ENCODE measurements around the gene ACIN1. TPM values are rescaled to one million over a fixed set of nuclear protein-coding genes. Genes with fewer than 3 reads are reported as not detected.

The ACIN1 gene
- total RNA-seq, 1 experiment from 2014 or later, result 181 TPM

- H3K4me3 Mint-ChIP-seq (ENCODE audit: low read depth, unreplicated experiment), result no peak overlapping the region
- peaks cover 31% of the 10 kb centered on the region for H3K4me1 Mint-ChIP-seq (ENCODE audit: low read depth, unreplicated experiment)
- BruUV-seq (replicated peaks), result no TSS peak
- no peaks in the 10 kb centered on the region for H3K9me3 Mint-ChIP-seq (ENCODE audit: low read depth, unreplicated experiment)
- TF ChIP-seq CTCF (IDR thresholded peaks at IDR 0.05; ENCODE audit: unreplicated experiment), result no peak
- H3K27me3 Mint-ChIP-seq (ENCODE audit: unreplicated experiment), result no peaks in the 10 kb centered on the region
- peaks cover 65% of the 10 kb centered on the region for H3K36me3 Mint-ChIP-seq (ENCODE audit: insufficient read depth, unreplicated experiment)
- no peak overlapping the region for H3K27ac Mint-ChIP-seq (ENCODE audit: unreplicated experiment)
- CTCF ChIA-PET, result interaction anchor here (0.6 to 1.8 kb wide), 19 partner anchors 9 to 232 kb away, joined by 3 to 25 read pairs (median 5); partner anchors contain the start of genes ACIN1, AJUBA, C14orf119 and CDH24
- DNase-seq, result no peak
- intact Hi-C loops (cut with micrococcal nuclease; ENCODE audit: unreplicated experiment), result no loop called here
These were observed 25.5 kb downstream of the ACIN1 start for GRCh38 chr14:23069413-23069806.

- CTCF ChIA-PET, result interaction anchor here (0.6 to 1.8 kb wide), 21 partner anchors 9 to 233 kb away, joined by 3 to 25 read pairs (median 5); partner anchors contain the start of genes ACIN1, AJUBA, C14orf119 and CDH24
- Mint-ChIP-seq H3K4me1 (ENCODE audit: low read depth, unreplicated experiment) (peaks cover 35% of the 10 kb centered on the region), H3K9me3 (ENCODE audit: low read depth, unreplicated experiment) (no peaks in the 10 kb centered on the region), H3K27ac (ENCODE audit: unreplicated experiment) (no peak overlapping the region), H3K27me3 (ENCODE audit: unreplicated experiment) (no peaks in the 10 kb centered on the region), H3K4me3 (ENCODE audit: low read depth, unreplicated experiment) (no peak overlapping the region), H3K36me3 (ENCODE audit: insufficient read depth, unreplicated experiment) (peaks cover 69% of the 10 kb centered on the region)
- BruUV-seq (replicated peaks), result TSS peak; percentile 1
- TF ChIP-seq CTCF (IDR thresholded peaks at IDR 0.05; ENCODE audit: unreplicated experiment), result peak; percentile 90
- intact Hi-C loops (cut with micrococcal nuclease; ENCODE audit: unreplicated experiment), result no loop called here
- peak; percentile 82 for DNase-seq
These were observed 26.0 kb downstream of the ACIN1 start for GRCh38 chr14:23068789-23069412.

DNA sequence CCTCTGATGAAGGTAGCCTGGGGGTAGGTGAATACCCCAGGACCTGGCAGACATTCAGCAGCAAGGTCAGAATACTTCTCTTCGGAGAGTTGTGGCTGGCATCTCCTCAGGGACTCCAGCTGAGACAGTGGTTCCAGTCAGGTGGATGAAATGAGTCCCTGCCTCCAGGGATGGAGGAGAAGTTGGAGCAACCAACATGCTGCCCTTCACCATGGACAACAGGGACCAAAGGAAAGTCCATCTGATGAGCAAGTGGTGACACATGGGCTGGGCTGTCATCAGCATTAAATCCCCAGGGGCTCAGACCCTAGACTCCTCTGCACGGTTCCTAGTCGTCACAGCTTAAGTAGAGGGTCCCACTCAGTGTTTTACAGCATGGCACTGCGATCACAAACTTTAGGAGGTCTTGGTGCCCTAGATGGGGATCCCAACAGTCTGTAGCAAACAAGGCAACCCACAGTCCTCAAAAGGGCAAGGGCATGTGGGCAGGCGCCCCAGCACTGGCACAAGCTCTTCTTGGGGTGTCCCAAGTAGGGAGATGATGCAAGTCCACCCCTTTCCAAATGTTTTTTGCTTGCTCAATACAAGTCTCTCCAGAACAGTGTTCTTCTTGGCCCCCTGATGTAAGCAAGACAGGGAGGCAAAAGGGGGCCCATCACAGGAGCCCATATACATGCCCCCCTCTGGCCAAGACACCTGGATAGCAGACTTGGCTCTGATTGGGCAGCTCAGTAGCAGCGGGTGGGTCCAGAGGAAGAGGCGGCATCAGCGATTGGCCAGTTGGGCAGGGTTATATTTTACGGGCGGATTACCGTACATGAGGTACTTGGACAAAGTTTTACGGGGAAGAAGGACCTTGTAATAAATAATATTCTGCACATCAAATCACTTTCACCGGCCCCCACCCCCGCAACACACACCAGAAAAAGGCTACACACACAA lies 26.8 kb downstream of the ACIN1 start:
- no TSS peak for BruUV-seq (replicated peaks)
- CTCF ChIA-PET, result interaction anchor here (0.6 to 1.8 kb wide), 18 partner anchors 9 to 234 kb away, joined by 3 to 25 read pairs (median 6); partner anchors contain the start of genes ACIN1, AJUBA, C14orf119 and CDH24
- H3K4me1 Mint-ChIP-seq (ENCODE audit: low read depth, unreplicated experiment), result peaks cover 43% of the 10 kb centered on the region
- intact Hi-C loops (cut with micrococcal nuclease; ENCODE audit: unreplicated experiment), result no loop called here
- H3K27me3 Mint-ChIP-seq (ENCODE audit: unreplicated experiment), result no peaks in the 10 kb centered on the region
- no peaks in the 10 kb centered on the region for H3K9me3 Mint-ChIP-seq (ENCODE audit: low read depth, unreplicated experiment)
- peaks cover 66% of the 10 kb centered on the region for H3K36me3 Mint-ChIP-seq (ENCODE audit: insufficient read depth, unreplicated experiment)
- no peak for DNase-seq
- no peak overlapping the region for H3K27ac Mint-ChIP-seq (ENCODE audit: unreplicated experiment)
- TF ChIP-seq CTCF (IDR thresholded peaks at IDR 0.05; ENCODE audit: unreplicated experiment), result no peak
- no peak overlapping the region for H3K4me3 Mint-ChIP-seq (ENCODE audit: low read depth, unreplicated experiment)

DNA sequence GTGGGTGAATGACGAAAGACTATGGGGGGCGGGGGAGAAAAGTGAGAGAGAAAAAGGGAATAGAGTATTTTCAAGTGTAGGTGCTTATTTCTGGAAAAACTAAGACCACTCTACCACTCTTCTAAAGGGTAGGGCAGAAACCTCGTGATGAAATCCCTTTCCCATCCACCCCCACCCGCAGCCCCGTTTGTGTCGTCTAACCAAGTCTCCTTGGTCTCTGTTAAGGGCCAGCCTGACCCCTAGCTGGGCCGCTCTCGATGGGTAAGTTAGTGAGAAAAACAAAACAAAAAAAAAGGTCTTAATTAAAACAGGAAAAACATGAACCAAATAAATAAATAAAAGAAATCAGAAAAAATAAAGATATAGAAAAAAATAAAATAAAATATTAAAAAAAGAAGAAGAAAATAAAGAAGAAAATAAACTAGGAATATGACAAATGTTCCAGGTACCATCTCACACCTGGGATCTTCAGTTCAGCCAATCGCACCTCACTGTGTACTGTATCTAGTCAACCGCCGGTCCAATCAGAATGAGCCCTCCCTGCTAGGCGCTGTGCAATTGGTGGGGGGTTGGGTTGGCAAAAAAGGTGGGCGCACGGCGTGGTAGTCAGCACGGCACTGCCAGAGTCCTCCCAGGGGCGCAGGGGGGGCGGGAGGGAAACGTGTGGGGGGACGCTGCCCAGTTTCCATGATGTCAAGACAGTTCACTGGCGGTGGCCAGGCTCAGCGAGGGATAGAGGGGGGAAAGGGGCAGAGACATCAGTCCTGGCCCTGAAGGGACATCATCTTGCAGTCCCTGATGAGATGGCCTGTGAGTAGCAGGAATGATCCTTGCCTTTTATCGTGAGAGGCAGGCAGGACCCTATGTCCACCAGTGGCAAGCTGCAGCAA lies 27.8 kb downstream of the ACIN1 start:
- no peak for TF ChIP-seq CTCF (IDR thresholded peaks at IDR 0.05; ENCODE audit: unreplicated experiment)
- DNase-seq, result no peak
- no TSS peak for BruUV-seq (replicated peaks)
- H3K27me3 Mint-ChIP-seq (ENCODE audit: unreplicated experiment), result no peaks in the 10 kb centered on the region
- intact Hi-C loops (cut with micrococcal nuclease; ENCODE audit: unreplicated experiment), result no loop called here
- H3K9me3 Mint-ChIP-seq (ENCODE audit: low read depth, unreplicated experiment), result no peaks in the 10 kb centered on the region
- H3K4me3 Mint-ChIP-seq (ENCODE audit: low read depth, unreplicated experiment), result no peak overlapping the region
- H3K27ac Mint-ChIP-seq (ENCODE audit: unreplicated experiment), result no peak overlapping the region
- peaks cover 72% of the 10 kb centered on the region for H3K36me3 Mint-ChIP-seq (ENCODE audit: insufficient read depth, unreplicated experiment)
- H3K4me1 Mint-ChIP-seq (ENCODE audit: low read depth, unreplicated experiment), result peaks cover 48% of the 10 kb centered on the region
- CTCF ChIA-PET, result no interaction called here

All from Calu3 (cell line).